Activated CD4-positive, alpha-beta T cell treated with anti-CD3 and anti-CD28 coated beads for 1 hour (primary cell): ENCODE results near the gene RBM25.
A peak's percentile ranks its signal among the peaks of the same experiment; 100 is the strongest.
"Not testable (repeated sequence)": the region's sequence is repeated elsewhere in the genome, so short reads cannot be mapped to it uniquely, and the experiment has no call there.

ENCODE experiments used
- DNase-seq: peaks from one replicate; pipeline ENCODE4 v3.0.0-alpha.2; 2020

The RBM25 gene

GRCh38 chr14:73105050-73105449 is 46.7 kb downstream of the RBM25 start:
- no peak for DNase-seq

- no peak for DNase-seq
Measured at GRCh38 chr14:73105727-73106126, 47.4 kb downstream of the RBM25 start.

- DNase-seq, result no peak
Measured at GRCh38 chr14:73116079-73116665, 57.8 kb downstream of the RBM25 start.

- no peak for DNase-seq
Measured at GRCh38 chr14:73124180-73124894, 66.0 kb downstream of the RBM25 start.

- DNase-seq, result no peak
Measured at GRCh38 chr14:73125169-73125588, 66.8 kb downstream of the RBM25 start.

GRCh38 chr14:73125746-73126145 is 67.4 kb downstream of the RBM25 start:
- DNase-seq, result no peak

- DNase-seq, result no peak
Measured at GRCh38 chr14:73133795-73134194, 75.5 kb downstream of the RBM25 start.

GRCh38 chr14:73136085-73136386 is 77.7 kb downstream of the RBM25 start:
- no peak for DNase-seq

GRCh38 chr14:73136387-73137225 is 78.3 kb downstream of the RBM25 start, which contains the start of gene PSEN1:
PSEN1 (plus strand) TSS chr14:73136507; CDS start chr14:73148020, 11,513 bp downstream.
- DNase-seq, result peak; percentile 99

GRCh38 chr14:73140811-73141323 is 82.5 kb downstream of the RBM25 start:
- DNase-seq, result no peak

GRCh38 chr14:73142216-73142615 is 83.9 kb downstream of the RBM25 start:
- no peak for DNase-seq

GRCh38 chr14:73143003-73143402 is 84.7 kb downstream of the RBM25 start:
- DNase-seq, result no peak

GRCh38 chr14:73143617-73144016 is 85.3 kb downstream of the RBM25 start:
- DNase-seq, result no peak

GRCh38 chr14:73145371-73145770 is 87.0 kb downstream of the RBM25 start:
- no peak for DNase-seq

- DNase-seq, result no peak
Measured at GRCh38 chr14:73146111-73146510, 87.8 kb downstream of the RBM25 start.

- no peak for DNase-seq
Measured at GRCh38 chr14:73149753-73150152, 91.4 kb downstream of the RBM25 start.

- DNase-seq, result no peak
Measured at GRCh38 chr14:73153272-73153671, 94.9 kb downstream of the RBM25 start.

GRCh38 chr14:73162251-73162650 is 103.9 kb downstream of the RBM25 start:
- DNase-seq, result no peak

- no peak for DNase-seq
Measured at GRCh38 chr14:73166399-73166798, 108.1 kb downstream of the RBM25 start.

GRCh38 chr14:73167727-73168126 is 109.4 kb downstream of the RBM25 start:
- DNase-seq, result no peak

GRCh38 chr14:73168274-73168673 is 109.9 kb downstream of the RBM25 start:
- no peak for DNase-seq

- no peak for DNase-seq
Measured at GRCh38 chr14:73168691-73169090, 110.4 kb downstream of the RBM25 start.

- not testable (repeated sequence) for DNase-seq
Measured at GRCh38 chr14:73169855-73170254, 111.5 kb downstream of the RBM25 start.

- DNase-seq, result no peak
Measured at GRCh38 chr14:73170686-73171085, 112.4 kb downstream of the RBM25 start.
